HepG2 (cell line): Measurements from ENCODE around the gene PET117. TPM values are rescaled to one million over a fixed set of nuclear protein-coding genes. Genes with fewer than 3 reads are reported as not detected.

Source experiments
- CBX1 ChIP-seq: IDR thresholded peaks from one replicate; pipeline ENCODE4 v1.6.1; 2016; ENCODE audit warnings: antibody characterized with exemption, low read depth
- CENPBD1 ChIP-seq: sonication (generic); formaldehyde crosslinking; IDR thresholded peaks from 2 replicates; pipeline ENCODE4 v1.8.0; 2022; ENCODE audit warnings: missing genetic modification reagents, low read depth, mild to moderate bottlenecking, borderline replicate concordance
- DMTF1 ChIP-seq: sonication (generic); formaldehyde crosslinking; IDR thresholded peaks from 2 replicates; pipeline ENCODE4 v1.4.0; 2020; ENCODE audit warnings: mild to moderate bottlenecking, missing genetic modification reagents
- HMG20B ChIP-seq: conservative IDR thresholded peaks from 2 replicates; pipeline ENCODE4 v1.6.1; 2016; ENCODE audit warnings: missing genetic modification reagents, missing compliant biosample characterization
- POLR2AphosphoS2 ChIP-seq: IDR thresholded peaks from 2 replicates; pipeline ENCODE4 v1.6.1; 2011; ENCODE audit warnings: low read depth, low read length, improper control_type of control experiment
- U2AF1 ChIP-seq: fragments of 200-400 bp; formaldehyde crosslinking; optimal IDR thresholded peaks from 2 replicates; pipeline ENCODE3; 2017; ENCODE audit warnings: mild to moderate bottlenecking, low read depth, low read length
- ZNF263 ChIP-seq: sonication (generic); formaldehyde crosslinking; IDR thresholded peaks from 2 replicates; pipeline ENCODE4 v1.4.0; 2020; ENCODE audit warnings: missing genetic modification reagents
- ZNF567 ChIP-seq: sonication (generic); formaldehyde crosslinking; IDR thresholded peaks from 2 replicates; pipeline ENCODE4 v1.8.1; 2023; ENCODE audit warnings: mild to moderate bottlenecking, missing genetic modification reagents, borderline replicate concordance
- ZNF780A ChIP-seq: sonication (generic); formaldehyde crosslinking; IDR thresholded peaks from 2 replicates; pipeline ENCODE4 v1.8.0; 2022; ENCODE audit warnings: mild to moderate bottlenecking, missing genetic modification reagents, moderate library complexity
- polyA plus RNA-seq, 8 experiments: library from polyadenylated mRNA; depleted of rRNA in 3 of 8; stranded (reverse) in 7 of 8; unstranded in 1 of 8; fragments of >200 nt; fragmentation: Illumina TruSeq in 4 of 8; extraction: Trizol in 4 of 8; gene quantifications; 2 replicates each; pipeline versions ENCODE4 v1.2.1 to v1.2.3, GENCODE V29; 2011 to 2016; ENCODE audit warnings: low read depth in 4 of 8, missing spikeins in 1 of 8, mixed read lengths in 1 of 8; ENCODE audit not compliant: insufficient read depth in 1 of 8
- total RNA-seq, 5 experiments: library from RNA; depleted of rRNA; stranded (reverse); fragments of >200 nt; fragmentation: Illumina TruSeq; extraction: Trizol; gene quantifications; 2 replicates each; pipeline ENCODE4 v1.2.3, GENCODE V29; 2016; ENCODE audit warnings: low read depth in 1 of 5
- TF ChIP-seq, protein P1 (sequence below): sonication (generic); formaldehyde crosslinking; IDR thresholded peaks from 2 replicates; pipeline ENCODE4 v1.8.0; 2022; ENCODE audit warnings: mild to moderate bottlenecking, missing genetic modification reagents
- TF ChIP-seq, protein P2 (sequence below): sonication (generic); formaldehyde crosslinking; IDR thresholded peaks from 2 replicates; pipeline ENCODE4 v1.4.0; 2020; ENCODE audit warnings: missing genetic modification reagents
- TF ChIP-seq, protein P3 (sequence below): sonication (generic); formaldehyde crosslinking; conservative IDR thresholded peaks from 2 replicates; pipeline ENCODE4 v1.4.0; 2020; ENCODE audit warnings: missing genetic modification reagents

The PET117 gene
- total and polyA plus RNA-seq, 2 of the 13 experiments (the other 11 are each of a cell fraction or from before 2014, with no cell fraction given): 22.2 to 48.2 TPM

- peak; percentile 97 for TF ChIP-seq CBX1
- TF ChIP-seq POLR2AphosphoS2: peak; percentile 99
- TF ChIP-seq ZNF263 (CRISPR knock-in tag): peak; percentile 83
- TF ChIP-seq CENPBD1: no peak; the same call in 1 of the 2 replicates
- peak; percentile 94 for TF ChIP-seq U2AF1
- TF ChIP-seq ZNF780A: peak; percentile 97
- TF ChIP-seq, protein P1, sequence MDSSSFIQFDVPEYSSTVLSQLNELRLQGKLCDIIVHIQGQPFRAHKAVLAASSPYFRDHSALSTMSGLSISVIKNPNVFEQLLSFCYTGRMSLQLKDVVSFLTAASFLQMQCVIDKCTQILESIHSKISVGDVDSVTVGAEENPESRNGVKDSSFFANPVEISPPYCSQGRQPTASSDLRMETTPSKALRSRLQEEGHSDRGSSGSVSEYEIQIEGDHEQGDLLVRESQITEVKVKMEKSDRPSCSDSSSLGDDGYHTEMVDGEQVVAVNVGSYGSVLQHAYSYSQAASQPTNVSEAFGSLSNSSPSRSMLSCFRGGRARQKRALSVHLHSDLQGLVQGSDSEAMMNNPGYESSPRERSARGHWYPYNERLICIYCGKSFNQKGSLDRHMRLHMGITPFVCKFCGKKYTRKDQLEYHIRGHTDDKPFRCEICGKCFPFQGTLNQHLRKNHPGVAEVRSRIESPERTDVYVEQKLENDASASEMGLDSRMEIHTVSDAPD: peak; percentile 19; the same call in 1 of the 2 replicates
- TF ChIP-seq HMG20B (CRISPR knock-in tag): peak; percentile 58; the same call in 1 of the 2 replicates
- TF ChIP-seq, protein P2, sequence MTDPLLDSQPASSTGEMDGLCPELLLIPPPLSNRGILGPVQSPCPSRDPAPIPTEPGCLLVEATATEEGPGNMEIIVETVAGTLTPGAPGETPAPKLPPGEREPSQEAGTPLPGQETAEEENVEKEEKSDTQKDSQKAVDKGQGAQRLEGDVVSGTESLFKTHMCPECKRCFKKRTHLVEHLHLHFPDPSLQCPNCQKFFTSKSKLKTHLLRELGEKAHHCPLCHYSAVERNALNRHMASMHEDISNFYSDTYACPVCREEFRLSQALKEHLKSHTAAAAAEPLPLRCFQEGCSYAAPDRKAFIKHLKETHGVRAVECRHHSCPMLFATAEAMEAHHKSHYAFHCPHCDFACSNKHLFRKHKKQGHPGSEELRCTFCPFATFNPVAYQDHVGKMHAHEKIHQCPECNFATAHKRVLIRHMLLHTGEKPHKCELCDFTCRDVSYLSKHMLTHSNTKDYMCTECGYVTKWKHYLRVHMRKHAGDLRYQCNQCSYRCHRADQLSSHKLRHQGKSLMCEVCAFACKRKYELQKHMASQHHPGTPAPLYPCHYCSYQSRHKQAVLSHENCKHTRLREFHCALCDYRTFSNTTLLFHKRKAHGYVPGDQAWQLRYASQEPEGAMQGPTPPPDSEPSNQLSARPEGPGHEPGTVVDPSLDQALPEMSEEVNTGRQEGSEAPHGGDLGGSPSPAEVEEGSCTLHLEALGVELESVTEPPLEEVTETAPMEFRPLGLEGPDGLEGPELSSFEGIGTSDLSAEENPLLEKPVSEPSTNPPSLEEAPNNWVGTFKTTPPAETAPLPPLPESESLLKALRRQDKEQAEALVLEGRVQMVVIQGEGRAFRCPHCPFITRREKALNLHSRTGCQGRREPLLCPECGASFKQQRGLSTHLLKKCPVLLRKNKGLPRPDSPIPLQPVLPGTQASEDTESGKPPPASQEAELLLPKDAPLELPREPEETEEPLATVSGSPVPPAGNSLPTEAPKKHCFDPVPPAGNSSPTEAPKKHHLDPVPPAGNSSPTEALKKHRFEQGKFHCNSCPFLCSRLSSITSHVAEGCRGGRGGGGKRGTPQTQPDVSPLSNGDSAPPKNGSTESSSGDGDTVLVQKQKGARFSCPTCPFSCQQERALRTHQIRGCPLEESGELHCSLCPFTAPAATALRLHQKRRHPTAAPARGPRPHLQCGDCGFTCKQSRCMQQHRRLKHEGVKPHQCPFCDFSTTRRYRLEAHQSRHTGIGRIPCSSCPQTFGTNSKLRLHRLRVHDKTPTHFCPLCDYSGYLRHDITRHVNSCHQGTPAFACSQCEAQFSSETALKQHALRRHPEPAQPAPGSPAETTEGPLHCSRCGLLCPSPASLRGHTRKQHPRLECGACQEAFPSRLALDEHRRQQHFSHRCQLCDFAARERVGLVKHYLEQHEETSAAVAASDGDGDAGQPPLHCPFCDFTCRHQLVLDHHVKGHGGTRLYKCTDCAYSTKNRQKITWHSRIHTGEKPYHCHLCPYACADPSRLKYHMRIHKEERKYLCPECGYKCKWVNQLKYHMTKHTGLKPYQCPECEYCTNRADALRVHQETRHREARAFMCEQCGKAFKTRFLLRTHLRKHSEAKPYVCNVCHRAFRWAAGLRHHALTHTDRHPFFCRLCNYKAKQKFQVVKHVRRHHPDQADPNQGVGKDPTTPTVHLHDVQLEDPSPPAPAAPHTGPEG (CRISPR knock-in tag): peak; percentile 99
- peak; percentile 100 for TF ChIP-seq ZNF567
- TF ChIP-seq, protein P3, sequence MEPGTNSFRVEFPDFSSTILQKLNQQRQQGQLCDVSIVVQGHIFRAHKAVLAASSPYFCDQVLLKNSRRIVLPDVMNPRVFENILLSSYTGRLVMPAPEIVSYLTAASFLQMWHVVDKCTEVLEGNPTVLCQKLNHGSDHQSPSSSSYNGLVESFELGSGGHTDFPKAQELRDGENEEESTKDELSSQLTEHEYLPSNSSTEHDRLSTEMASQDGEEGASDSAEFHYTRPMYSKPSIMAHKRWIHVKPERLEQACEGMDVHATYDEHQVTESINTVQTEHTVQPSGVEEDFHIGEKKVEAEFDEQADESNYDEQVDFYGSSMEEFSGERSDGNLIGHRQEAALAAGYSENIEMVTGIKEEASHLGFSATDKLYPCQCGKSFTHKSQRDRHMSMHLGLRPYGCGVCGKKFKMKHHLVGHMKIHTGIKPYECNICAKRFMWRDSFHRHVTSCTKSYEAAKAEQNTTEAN (CRISPR knock-in tag): peak; percentile 98
- no peak for TF ChIP-seq DMTF1 (CRISPR knock-in tag)
Measured at GRCh38 chr20:18137412-18138265, at the start of gene PET117, which contains the start of gene KAT14 (continued).
